22Rv1 (cell line): ENCODE data around the gene TNNI2.

ENCODE experiments used
- ZFX ChIP-seq: fragments of 450-650 bp; IDR thresholded peaks from 2 replicates; pipeline ENCODE4 v1.6.1; 2017; ENCODE audit warnings: antibody characterized with exemption, borderline replicate concordance
- TF ChIP-seq, protein P1 (sequence below): fragments of 450-650 bp; IDR thresholded peaks from 2 replicates; pipeline ENCODE4 v1.5.1; 2017; ENCODE audit warnings: mild to moderate bottlenecking

DNA sequence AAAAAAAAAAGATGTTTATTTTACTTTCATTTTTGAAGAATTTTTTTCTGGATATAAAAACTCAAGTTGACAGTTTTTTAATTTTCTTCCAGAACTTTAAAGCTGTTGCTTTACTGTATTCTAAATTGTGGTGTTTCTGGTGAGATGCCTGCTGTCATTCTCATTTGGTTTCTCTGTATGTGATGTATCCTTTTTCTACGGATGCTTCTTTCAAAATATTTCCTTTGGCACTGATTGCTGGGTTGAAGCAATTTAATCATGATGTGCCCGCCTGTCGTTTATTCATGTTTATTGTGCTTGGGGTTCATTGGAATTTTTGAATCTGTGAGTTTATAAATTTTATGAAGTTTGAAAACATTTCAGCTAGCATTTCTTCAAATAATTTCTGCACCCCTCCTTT is 45.7 kb upstream of the TNNI2 start:
- TF ChIP-seq, protein P1, sequence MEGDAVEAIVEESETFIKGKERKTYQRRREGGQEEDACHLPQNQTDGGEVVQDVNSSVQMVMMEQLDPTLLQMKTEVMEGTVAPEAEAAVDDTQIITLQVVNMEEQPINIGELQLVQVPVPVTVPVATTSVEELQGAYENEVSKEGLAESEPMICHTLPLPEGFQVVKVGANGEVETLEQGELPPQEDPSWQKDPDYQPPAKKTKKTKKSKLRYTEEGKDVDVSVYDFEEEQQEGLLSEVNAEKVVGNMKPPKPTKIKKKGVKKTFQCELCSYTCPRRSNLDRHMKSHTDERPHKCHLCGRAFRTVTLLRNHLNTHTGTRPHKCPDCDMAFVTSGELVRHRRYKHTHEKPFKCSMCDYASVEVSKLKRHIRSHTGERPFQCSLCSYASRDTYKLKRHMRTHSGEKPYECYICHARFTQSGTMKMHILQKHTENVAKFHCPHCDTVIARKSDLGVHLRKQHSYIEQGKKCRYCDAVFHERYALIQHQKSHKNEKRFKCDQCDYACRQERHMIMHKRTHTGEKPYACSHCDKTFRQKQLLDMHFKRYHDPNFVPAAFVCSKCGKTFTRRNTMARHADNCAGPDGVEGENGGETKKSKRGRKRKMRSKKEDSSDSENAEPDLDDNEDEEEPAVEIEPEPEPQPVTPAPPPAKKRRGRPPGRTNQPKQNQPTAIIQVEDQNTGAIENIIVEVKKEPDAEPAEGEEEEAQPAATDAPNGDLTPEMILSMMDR: no peak
- TF ChIP-seq ZFX: no peak
